Suprapubic skin (tissue), 4 donors: Measurements from ENCODE around the gene ITPK1.

Experiments
- EP300 ChIP-seq: sonication (generic); formaldehyde crosslinking; IDR thresholded peaks from one replicate; pipeline ENCODE4 v1.6.1; 2017; ENCODE audit warnings: antibody characterized with exemption
- POLR2A ChIP-seq, 2 donors: fragments of 450-650 bp; IDR thresholded peaks; one replicate each; pipeline ENCODE4 v1.6.1; 2017; ENCODE audit warnings: antibody characterized with exemption in 2 of 2, mild to moderate bottlenecking in 2 of 2, moderate library complexity in 2 of 2
- POLR2AphosphoS5 ChIP-seq, 3 donors: sonication (generic); formaldehyde crosslinking; IDR thresholded peaks; one replicate each; pipeline ENCODE4 v1.6.1; 2017; ENCODE audit warnings: antibody characterized with exemption in 3 of 3

DNA sequence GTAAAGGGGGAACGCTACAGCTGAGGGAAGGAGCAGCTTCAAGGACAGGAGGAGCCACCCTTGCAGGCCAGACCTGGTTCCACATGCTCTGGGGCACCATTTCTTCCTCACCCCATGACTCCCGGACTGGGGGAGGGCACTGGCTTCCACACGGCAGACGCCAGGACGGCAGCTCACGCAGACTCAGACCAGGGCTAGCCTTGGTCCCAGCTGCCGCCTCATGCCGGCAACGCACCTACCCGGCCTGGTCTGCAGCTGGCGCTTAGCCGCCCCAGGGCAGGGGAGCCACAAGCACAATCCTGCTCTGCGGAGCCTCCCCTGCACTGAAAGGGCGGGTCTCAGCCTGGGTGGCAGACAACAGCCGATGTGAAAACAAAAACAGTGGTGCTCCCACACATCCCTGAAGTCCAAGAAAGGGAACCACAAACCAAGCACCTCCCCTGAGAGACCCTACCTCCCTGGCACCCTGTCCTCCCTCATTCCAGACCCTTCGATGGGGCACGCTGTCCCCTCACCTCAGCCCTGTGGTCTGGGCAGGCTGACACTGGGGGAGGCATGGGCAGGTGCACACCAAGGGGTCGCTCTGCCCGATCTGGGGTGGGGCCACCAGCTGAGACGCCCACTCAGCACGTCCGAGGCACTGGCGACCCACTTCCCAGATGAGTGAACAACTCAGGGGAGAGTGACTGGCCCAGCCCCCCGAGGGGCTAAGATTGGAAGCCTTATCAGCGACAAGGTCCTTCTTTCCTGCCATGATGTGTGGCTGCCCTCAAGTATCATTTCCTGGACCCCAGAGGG is 127.8 kb downstream of the ITPK1 start:
- TF ChIP-seq POLR2AphosphoS5 (IDR thresholded peaks at IDR 0.05): no peak
- TF ChIP-seq POLR2A (IDR thresholded peaks at IDR 0.05): no peak
- TF ChIP-seq EP300: no peak
